WERI-Rb-1 (cell line): ENCODE data around the gene C20orf204.

Experiments
- DNase-seq: peaks from one replicate; pipeline ENCODE4 v3.0.0-alpha.2; 2020
- H3K27ac ChIP-seq: fragments of 250-450 bp; sonication (Bioruptor Pico); 2 replicates; pipeline ENCODE4 v1.5.1; 2020; ENCODE audit warnings: mild to moderate bottlenecking, moderate library complexity
- H3K27me3 ChIP-seq: fragments of 250-450 bp; sonication (Bioruptor Pico); 2 replicates; pipeline ENCODE4 v1.5.1; 2021; ENCODE audit warnings: mild to moderate bottlenecking, low read depth, moderate library complexity; ENCODE audit not compliant: insufficient read depth, severe bottlenecking
- H3K36me3 ChIP-seq: fragments of 250-450 bp; sonication (Bioruptor Pico); 2 replicates; pipeline ENCODE4 v1.5.1; 2020; ENCODE audit warnings: mild to moderate bottlenecking, moderate library complexity
- H3K4me3 ChIP-seq: 2 replicates; pipeline ENCODE4 v1.5.1; 2011; ENCODE audit warnings: low read depth, mild to moderate bottlenecking, control low read depth, low read length
- H3K9me3 ChIP-seq: fragments of 250-450 bp; sonication (Bioruptor Pico); 2 replicates; pipeline ENCODE4 v1.5.1; 2021; ENCODE audit warnings: mild to moderate bottlenecking, moderate library complexity; ENCODE audit not compliant: severe bottlenecking
- TF ChIP-seq, protein P1 (sequence below): IDR thresholded peaks from 2 replicates; pipeline ENCODE4 v1.5.1; 2011; ENCODE audit warnings: low read depth, mild to moderate bottlenecking, control low read depth, inconsistent platforms, low read length

The C20orf204 gene

DNA sequence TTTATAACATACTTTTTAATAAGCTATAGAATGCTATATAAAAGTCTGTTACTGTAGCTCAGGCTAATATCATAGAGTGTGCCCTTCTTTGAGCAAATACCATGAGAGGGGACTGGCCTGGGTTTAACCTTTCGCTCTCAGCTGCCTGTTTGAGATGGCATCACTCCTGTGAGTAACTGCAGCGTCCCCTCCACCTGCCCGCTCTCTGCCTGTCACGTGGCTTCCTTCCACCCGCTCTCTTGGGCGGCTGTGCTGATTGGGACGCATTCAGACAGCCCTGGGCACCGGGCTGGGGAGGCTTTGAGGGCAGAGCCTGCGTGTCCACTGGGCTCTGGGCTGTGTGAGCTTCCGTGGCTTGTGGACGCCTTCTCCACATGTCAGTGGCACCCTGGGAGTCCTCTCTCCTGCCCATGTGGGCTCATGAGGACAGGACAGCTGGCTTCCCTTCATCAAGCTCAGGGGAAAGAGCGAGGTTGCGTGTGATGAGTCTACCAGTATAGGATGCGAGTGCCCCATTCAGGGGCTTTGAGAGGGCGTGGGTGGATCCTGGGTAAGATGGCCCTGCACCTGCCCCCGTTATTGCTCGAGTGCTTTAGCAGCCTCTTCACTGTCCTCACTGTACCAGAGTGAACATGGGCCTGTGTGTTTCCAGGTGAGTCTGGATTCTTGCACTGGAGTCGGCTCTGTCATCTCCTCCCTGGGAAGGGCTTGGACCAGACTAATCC is 10.7 kb upstream of the C20orf204 start:
- H3K27ac ChIP-seq: no peak overlapping the region
- no peak overlapping the region for H3K4me3 ChIP-seq
- peaks cover 9% of the 10 kb centered on the region for H3K36me3 ChIP-seq
- TF ChIP-seq, protein P1, sequence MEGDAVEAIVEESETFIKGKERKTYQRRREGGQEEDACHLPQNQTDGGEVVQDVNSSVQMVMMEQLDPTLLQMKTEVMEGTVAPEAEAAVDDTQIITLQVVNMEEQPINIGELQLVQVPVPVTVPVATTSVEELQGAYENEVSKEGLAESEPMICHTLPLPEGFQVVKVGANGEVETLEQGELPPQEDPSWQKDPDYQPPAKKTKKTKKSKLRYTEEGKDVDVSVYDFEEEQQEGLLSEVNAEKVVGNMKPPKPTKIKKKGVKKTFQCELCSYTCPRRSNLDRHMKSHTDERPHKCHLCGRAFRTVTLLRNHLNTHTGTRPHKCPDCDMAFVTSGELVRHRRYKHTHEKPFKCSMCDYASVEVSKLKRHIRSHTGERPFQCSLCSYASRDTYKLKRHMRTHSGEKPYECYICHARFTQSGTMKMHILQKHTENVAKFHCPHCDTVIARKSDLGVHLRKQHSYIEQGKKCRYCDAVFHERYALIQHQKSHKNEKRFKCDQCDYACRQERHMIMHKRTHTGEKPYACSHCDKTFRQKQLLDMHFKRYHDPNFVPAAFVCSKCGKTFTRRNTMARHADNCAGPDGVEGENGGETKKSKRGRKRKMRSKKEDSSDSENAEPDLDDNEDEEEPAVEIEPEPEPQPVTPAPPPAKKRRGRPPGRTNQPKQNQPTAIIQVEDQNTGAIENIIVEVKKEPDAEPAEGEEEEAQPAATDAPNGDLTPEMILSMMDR: no peak
- H3K27me3 ChIP-seq: no peaks in the 10 kb centered on the region
- H3K9me3 ChIP-seq: no peaks in the 10 kb centered on the region
- DNase-seq: no peak

DNA sequence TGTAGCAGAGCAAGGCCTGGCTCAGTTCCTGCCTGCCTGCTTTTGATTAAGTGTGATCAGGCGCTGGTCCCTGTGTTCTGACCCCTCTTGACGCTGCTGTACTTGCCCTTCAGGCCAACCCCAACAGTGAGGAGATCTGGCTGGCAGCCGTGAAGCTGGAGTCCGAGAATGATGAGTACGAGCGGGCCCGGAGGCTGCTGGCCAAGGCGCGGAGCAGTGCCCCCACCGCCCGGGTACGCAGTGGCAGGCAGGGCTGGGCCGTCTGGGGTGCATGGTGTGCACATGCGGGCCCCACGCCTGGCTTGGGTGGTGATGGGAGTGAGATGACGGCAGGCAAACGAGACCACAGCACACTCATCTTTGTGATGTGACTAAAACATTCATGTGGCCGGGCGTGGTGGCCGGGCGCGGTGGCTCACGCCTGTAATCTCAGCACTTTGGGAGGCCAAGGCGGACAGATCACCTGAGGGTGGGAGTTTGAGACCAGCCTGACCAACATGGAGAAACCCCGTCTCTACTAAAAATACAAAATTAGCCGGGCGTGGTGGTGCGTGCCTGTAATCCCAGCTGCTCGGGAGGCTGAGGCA is 10.1 kb upstream of the C20orf204 start:
- peaks cover 9% of the 10 kb centered on the region for H3K36me3 ChIP-seq

DNA sequence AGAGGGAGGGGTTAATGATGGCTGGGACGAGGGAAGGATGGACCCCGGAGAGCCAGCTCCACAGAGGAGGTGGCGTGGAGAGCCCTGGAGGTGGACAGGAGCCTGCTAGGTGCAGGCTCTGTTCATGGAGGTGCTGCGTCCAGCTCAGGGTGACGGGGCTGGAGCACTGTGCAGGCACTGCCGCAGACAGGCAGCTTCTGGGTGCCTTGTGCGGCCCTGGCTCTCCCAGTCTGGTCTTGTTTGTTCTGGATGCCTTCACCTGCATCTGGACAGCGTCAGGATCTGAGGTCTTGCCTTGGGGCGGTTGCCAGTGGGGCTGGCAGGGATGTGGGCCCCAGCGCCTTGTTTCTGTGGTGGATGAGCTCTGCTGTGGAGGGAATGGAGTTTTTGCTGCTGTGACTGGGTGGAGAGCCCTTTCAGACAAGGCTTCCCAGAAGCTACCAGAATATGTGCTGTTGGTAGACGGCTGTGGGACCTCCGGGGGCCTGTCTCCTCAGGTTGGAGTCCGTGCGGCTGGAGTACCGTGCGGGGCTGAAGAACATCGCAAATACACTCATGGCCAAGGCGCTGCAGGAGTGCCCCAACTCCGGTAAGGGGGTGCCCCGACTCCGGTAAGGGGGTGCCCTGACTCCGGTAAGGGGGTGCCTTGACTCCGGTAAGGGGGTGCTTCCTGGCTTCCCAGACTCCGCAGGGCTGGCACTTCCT is 7.8 kb upstream of the C20orf204 start:
- no peaks in the 10 kb centered on the region for H3K9me3 ChIP-seq
- H3K36me3 ChIP-seq: peaks cover 9% of the 10 kb centered on the region
- no peak for DNase-seq
- no peak overlapping the region for H3K27ac ChIP-seq
- no peak overlapping the region for H3K4me3 ChIP-seq
- no peaks in the 10 kb centered on the region for H3K27me3 ChIP-seq
- TF ChIP-seq, protein P1: no peak

More for the DNA sequence above, 10.1 kb upstream of the C20orf204 start:
- DNase-seq: no peak
- Histone ChIP-seq H3K4me3 (no peak overlapping the region), H3K27me3 (no peaks in the 10 kb centered on the region), H3K27ac (no peak overlapping the region), H3K9me3 (no peaks in the 10 kb centered on the region)
- TF ChIP-seq, protein P1: no peak

DNA sequence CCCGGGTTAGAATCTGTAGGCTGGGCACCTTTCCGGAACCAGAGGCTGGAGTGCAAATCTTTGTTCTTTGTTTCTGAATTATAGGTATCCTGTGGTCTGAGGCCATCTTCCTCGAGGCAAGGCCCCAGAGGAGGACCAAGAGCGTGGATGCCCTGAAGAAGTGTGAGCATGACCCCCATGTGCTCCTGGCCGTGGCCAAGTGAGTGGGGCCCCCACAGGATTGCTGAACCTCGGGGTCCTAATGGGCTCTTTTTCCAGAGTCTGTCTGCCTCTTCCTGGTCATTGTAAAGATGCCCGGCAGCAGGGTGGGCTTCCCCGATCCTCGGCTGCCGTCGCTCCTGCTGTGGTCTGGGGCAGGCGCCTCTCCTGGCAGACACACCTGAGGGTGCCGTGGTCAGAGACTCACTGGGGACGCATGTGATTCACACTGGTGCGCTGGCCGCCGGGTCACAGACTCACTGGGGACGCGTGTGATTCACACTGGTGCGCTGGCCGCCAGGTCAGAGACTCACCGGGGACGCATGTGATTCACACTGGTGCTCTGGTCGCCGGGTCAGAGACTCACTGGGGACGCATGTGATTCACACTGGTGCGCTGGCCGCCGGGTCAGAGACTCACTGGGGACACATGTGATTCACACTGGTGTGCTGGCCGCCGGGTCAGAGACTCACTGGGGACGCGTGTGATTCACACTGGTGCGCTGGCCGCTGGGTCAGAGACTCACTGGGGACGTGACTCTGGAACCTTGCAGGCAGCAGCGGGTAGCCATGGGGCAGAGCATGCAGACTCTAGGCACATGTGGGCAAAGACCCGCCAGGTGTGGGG is 6.5 kb upstream of the C20orf204 start:
- no peak overlapping the region for H3K27ac ChIP-seq
- no peak overlapping the region for H3K4me3 ChIP-seq
- TF ChIP-seq, protein P1: no peak
- H3K9me3 ChIP-seq: no peaks in the 10 kb centered on the region
- no peaks in the 10 kb centered on the region for H3K27me3 ChIP-seq
- no peak for DNase-seq
- H3K36me3 ChIP-seq: peaks cover 4% of the 10 kb centered on the region

DNA sequence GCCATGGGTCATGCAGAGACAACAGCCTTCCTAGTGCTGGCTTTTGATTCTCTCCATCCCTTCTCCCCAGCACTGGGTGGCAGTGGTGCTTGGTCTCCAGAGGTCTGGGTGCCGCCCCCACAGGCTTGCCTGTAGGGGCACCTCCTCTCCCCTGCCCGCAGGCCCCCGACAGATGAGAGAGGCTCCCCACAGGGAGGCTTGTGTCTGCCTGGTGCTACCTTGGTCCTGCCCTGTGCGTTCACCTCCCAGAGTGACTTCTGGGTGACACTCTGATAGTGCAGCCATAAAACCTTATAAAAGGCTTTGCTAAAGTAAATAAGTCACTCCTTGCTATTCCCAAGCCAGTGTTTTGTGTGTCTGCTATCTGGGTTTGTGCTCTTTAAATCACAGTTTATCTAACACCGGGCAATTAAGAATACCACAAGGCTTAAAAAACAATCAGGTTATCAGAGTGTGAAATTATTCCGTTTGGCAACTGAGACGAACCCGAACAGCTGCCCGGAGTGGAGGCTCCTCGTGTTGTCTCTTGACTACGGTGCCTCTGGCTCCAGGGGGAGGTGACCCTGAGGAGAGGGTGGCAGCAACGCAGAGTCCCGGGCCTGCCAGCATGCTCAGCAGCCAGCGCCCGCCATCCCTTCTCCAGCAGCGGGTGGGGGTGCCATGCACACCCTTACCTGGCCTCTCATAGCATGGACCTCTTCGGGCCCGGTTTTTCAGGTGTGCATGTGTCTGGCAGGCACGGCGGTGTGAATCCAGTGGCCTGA is 5.4 kb upstream of the C20orf204 start:
- no peak for DNase-seq
- Histone ChIP-seq H3K27me3 (no peaks in the 10 kb centered on the region), H3K27ac (no peak overlapping the region), H3K4me3 (no peak overlapping the region), H3K36me3 (peaks cover 4% of the 10 kb centered on the region; the same call in 1 of the 2 replicates), H3K9me3 (no peaks in the 10 kb centered on the region)
- TF ChIP-seq, protein P1: no peak
